Embryonic facial prominence (tissue), 1 donor: ENCODE measurements around the gene ABI3BP.
"Not testable (repeated sequence)": the region's sequence is repeated elsewhere in the genome, so short reads cannot be mapped to it uniquely, and the experiment has no call there.

ENCODE experiments used
- DNase-seq: peaks from one replicate; pipeline ENCODE4 v3.0.0-alpha.2; 2016; ENCODE audit errors: extremely low spot score

The ABI3BP gene

GRCh38 chr3:100981164-100981911 lies 11.9 kb downstream of the ABI3BP start:
- DNase-seq: no peak

GRCh38 chr3:100978011-100978659 lies 15.1 kb downstream of the ABI3BP start:
- no peak for DNase-seq

DNA sequence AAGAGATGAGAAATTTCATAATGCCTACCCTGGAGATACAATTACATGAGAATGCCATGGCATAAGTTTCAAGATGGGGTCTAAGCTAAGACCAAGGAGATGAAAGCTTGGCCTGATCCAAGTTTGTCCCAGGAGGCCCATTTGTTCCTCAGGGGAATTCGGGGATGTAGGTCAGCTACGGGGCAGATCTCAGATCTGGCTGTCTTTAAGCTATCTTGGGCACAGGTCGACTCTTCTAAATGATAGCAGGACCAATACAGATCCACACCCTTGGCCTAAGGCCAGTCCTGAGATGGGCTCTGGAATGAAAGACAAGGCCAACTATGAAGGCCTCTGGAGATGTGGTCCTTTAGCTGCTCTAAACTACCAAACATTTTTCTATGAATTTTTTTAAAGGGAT lies 16.6 kb downstream of the ABI3BP start:
- DNase-seq: no peak

DNA sequence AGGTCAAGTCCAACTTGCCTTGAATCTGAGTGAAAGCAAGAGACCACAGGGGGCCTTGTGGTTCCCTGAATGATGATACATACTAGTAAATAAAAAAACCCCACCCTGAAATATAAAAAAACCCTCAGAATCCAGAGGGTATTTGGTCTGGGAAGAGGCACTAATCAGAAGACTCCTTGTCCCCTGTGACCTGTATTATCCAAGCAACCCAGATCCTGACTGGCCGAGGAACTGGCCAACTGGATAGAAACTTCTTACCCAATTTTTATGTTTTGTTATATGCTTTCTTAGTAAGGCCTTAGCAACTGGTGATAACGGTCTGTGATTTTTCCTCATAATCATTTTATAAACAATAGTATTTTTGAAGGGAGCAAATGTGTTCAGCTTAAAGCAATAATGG lies 17.5 kb downstream of the ABI3BP start:
- DNase-seq: no peak

GRCh38 chr3:100973594-100973993 lies 19.6 kb downstream of the ABI3BP start:
- DNase-seq: no peak

DNA sequence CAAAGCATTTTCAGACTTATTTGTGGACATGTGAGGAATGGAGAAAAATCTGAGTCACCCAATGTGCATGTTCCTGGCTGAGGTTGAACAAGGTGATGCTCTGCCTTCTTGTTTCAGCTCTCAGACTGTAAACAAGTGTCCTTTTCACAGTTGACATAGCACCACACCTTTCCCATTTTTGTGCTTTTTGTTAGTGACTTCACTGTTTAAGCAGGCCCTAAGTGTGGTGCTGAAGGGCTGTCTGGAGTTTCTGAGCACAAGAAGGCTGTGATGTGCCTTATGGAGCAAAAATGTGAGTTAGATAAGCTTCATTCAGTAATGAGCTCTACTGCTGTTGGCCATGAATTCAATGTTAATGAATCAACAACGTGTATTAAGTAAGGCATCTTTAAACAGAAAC lies 20.4 kb downstream of the ABI3BP start:
- no peak for DNase-seq

DNA sequence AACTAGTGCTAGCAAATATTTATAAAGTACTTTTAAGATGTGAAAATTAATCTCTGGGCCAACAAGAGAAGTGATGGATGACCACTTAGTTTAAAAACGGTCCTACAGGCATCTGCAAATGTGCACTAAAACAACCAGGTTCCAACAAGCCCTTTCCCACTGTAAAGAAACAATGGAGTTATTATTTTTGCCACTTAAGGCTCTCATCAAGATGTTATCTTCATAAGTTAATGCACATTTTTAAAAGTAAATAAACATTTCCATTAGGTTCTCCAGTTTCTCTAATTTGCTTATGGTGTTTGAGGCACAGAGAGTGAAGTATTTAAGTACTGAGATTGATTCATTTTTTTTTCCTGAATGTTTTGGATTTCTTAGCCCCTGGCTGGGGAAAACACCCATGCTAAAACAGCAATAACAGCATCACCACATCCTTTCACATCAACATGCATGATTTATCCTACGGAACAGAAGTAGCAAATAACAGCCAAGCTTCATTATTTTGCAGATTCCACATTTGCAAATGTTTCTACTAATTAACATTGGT lies 20.8 kb downstream of the ABI3BP start:
- DNase-seq: no peak

- no peak for DNase-seq
Measured at GRCh38 chr3:100971798-100972197, 21.4 kb downstream of the ABI3BP start.

DNA sequence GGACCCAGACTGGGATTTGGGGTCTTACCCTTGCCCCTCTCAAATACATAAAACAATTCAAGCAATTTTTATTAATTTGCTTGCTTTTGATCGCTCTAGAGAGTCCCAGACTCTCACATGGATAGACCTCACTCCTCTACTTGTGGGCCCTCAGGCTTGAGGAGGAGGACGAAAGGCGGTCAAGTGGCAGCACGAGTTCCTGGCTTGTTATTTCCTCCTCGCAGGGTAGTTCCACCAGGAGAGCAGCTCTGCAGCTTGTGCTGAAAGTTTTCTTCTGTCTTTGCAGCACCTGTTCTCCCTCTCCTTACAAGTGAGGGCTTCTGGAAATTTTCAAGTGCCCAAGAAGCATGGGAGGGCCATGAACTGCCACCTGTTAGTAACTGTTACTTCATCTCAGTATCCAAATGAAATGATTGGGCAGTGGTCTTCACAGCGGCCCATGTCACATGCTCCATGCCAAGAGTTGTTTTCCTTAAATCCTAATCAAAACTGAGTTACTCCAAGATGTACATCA lies 22.7 kb downstream of the ABI3BP start:
- DNase-seq: no peak

DNA sequence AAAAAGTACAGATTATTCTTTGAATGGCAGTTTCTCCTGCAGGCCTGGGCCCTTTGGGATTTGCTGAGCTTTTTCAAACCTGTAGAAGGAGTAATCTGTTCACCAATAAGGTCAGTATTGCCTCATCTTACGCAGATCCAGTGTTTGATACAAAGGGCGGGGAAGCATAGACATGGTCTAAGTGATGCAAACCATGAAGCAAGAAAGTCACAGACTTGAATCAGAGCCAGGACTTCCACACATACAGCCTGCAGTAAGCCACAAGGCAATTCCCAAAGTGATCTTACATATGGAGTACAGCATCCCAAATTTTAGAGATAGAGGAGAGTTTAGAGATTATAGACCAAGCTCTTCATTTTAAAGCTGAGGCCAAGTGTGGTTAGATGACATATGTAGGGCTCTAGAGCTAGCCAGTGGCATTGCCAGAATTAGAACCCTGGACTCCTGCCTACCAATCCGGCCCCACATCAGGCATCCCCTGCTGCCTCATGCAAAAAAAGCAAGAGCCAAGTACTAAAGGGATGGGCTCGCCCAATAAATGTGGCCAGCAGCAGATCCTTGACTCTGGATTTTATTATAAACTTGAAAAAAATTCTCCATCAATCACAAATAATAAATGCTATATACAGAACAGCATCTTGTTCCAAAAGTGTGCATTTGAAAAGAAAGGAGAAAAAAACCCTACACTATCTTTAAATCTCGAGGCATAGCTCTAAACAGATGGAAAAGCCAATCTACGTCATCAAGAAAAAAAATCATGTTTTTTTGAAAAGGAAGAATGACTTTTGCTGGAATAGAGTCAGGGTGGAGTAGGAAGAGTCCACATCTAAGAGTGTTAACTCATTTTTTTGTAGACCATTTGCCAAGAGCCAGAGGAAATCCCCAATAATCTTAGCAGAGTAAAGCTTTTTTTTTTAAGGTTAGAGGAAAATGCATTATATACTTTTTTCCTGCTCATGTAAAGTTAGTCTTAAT lies 24.0 kb downstream of the ABI3BP start:
- no peak for DNase-seq

DNA sequence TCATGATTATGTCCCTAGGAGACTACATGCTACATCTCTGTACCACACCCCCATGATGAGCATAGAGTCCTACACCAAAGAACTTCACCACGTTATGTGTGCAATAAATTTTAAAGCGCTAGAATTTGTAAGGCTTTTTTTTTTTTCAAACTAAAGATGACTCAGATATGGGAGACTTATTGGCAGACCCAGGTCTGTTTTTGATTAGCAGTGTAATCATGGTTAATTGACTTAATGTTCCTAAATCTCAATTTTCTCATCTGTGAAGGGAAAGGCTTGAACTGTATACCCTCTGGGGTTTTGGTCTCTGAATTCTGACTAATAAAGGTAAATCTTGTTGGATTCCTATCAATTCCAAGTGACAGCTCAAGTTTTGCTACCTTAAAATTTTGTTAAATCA lies 26.4 kb downstream of the ABI3BP start:
- no peak for DNase-seq

- DNase-seq: no peak
Measured at GRCh38 chr3:100966049-100966491, 27.2 kb downstream of the ABI3BP start.

DNA sequence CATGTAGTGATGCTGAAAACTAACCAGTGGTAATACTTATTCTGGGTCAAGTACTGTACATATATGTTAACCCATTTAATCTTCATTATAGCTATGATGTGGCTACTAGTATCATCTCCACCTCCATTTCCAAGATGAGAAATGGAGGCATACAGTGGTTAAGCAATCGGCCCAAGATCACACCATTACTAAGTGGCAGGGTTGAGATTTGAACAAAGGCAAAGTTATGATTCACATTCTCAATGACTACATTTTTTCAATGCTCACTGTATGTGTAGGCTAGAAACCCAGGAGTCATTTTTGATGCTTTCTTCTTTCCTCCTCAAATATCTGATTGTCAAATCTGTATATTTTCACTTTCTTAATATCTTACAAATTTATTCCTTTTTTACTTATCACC lies 30.2 kb downstream of the ABI3BP start:
- no peak for DNase-seq

GRCh38 chr3:100957261-100957986 lies 35.8 kb downstream of the ABI3BP start:
- no peak for DNase-seq

- DNase-seq: no peak
Measured at GRCh38 chr3:100956276-100956675, 36.9 kb downstream of the ABI3BP start.

GRCh38 chr3:100954990-100955389 lies 38.2 kb downstream of the ABI3BP start:
- DNase-seq: no peak

GRCh38 chr3:100954199-100954935 lies 38.9 kb downstream of the ABI3BP start:
- no peak for DNase-seq

DNA sequence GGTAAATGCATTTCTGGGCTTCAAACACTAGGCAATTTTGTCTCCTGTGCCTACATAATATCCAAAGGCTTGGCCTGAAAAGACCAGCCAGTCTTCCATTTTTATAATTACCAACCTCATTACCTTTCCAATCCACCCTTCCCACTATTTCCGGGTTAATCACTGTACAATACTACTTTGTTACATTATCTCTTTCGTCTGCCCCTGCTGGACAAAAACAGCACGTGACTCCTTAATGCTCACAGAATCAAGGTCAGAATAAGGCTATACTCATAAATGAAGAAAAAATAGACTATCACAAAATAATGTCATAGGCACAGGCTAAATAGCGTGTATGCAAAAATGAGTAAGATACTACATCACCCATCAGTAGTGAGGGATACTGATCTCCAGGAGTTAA lies 40.1 kb downstream of the ABI3BP start:
- DNase-seq: no peak

DNA sequence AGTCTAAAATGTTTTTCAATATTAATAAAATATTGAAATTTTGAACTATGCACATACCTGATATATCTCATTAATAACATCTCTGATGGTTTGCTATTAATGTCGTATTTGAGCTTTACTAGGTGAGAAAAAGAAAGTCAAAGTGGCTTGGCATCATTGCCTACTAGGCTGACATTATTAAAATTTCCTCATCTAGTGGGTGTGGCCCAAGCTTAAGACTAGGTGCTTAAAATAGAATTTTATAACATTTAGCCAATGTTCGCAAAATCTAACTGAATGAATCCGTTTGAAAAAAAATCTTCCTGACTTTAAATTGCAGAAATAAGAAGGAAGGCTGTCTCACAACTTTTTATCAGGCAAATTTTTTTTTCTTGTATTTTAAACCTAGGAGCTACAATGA lies 46.1 kb downstream of the ABI3BP start:
- no peak for DNase-seq

GRCh38 chr3:100946096-100946495 lies 47.1 kb downstream of the ABI3BP start:
- not testable (repeated sequence) for DNase-seq
